HCT116 (cell line): ENCODE measurements around the gene ROGDI. TPM values are rescaled to one million over a fixed set of nuclear protein-coding genes. Genes with fewer than 3 reads are reported as not detected.

Experiments used
- ATAC-seq: fragments of 200-7000 bp; cut with Tn5 transposase; 2 replicates; pipeline ENCODE4 v1.9.1; 2020; ENCODE audit warnings: mild to moderate bottlenecking, moderate library complexity
- BruUV-seq: library from RNA; stranded (reverse); fragments of 400-500 nt; replicated peaks from 2 replicates; lab custom pipeline; 2021; lab: Mats Ljungman, UMichigan
- CTCF ChIA-PET: fragments of 300-600 bp; sonication (Branson Sonifier 250); formaldehyde crosslinking; loops from one replicate; lab custom pipeline; 2021; ENCODE audit warnings: antibody characterized with exemption; lab: Charles Lee
- POLR2A ChIA-PET: fragments of 300-600, 350-600 bp; sonication (Branson Sonifier 250); formaldehyde crosslinking; loops from one replicate; lab custom pipeline; 2021; ENCODE audit warnings: antibody characterized with exemption; lab: Charles Lee
- RAD21 ChIA-PET, 2 experiments: fragments of 300-600 bp; sonication (Branson Sonifier 250); formaldehyde crosslinking; loops; one replicate each; lab custom pipeline; 2023; ENCODE audit warnings: low total read pairs in 2 of 2; ENCODE audit not compliant: uncharacterized antibody in 2 of 2, unreplicated experiment in 2 of 2, low non-redundant PET in 1 of 2; lab: Charles Lee
- DNase-seq: peaks from one replicate; pipeline ENCODE4 v3.0.0-alpha.2; 2010; ENCODE audit warnings: low read depth, low spot score
- H2AFZ ChIP-seq: fragments of 200-600 bp; shearing (Covaris generic), sonication (generic); 2 replicates; pipeline ENCODE4 v1.6.1; 2017; ENCODE audit warnings: low read depth, mixed run types, mixed read lengths, antibody characterized with exemption, low read length; ENCODE audit not compliant: poor library complexity, severe bottlenecking
- H3K27ac ChIP-seq: 2 replicates; pipeline ENCODE4 v1.5.1; 2012; ENCODE audit warnings: low read depth, low read length
- H3K27me3 ChIP-seq: fragments of 200-600 bp; sonication (generic); 2 replicates; pipeline ENCODE4 v1.6.1; 2016; ENCODE audit warnings: mixed run types, low read length, mixed read lengths; ENCODE audit not compliant: insufficient read depth
- H3K36me3 ChIP-seq, 2 experiments: fragments of 200-500 bp in 1 of 2; fragments of 200-600 bp in 1 of 2; sonication (Bioruptor generic) in 1 of 2; sonication (generic) in 1 of 2; 2 replicates each; pipeline versions ENCODE4 v1.5.1 to v1.6.1; 2014 to 2016; ENCODE audit warnings: low read length in 2 of 2, inconsistent platforms in 1 of 2, mixed read lengths in 1 of 2, mixed run types in 1 of 2; ENCODE audit not compliant: insufficient read depth in 2 of 2, control insufficient read depth in 1 of 2
- H3K4me1 ChIP-seq, 2 experiments: fragments of 200-600 bp in 1 of 2; sonication (generic) in 1 of 2; 2 replicates each; pipeline versions ENCODE4 v1.5.1 to v1.6.1; 2012 to 2017; ENCODE audit warnings: low read length in 2 of 2, inconsistent platforms in 1 of 2, mild to moderate bottlenecking in 1 of 2, mixed read lengths in 1 of 2, mixed run types in 1 of 2, moderate library complexity in 1 of 2; ENCODE audit not compliant: insufficient read depth in 2 of 2, control insufficient read depth in 1 of 2
- H3K4me2 ChIP-seq: fragments of 200-600 bp; sonication (generic); 2 replicates; pipeline ENCODE4 v1.6.1; 2017; ENCODE audit warnings: mixed run types, low read length, mixed read lengths
- H3K4me3 ChIP-seq, 2 experiments: fragments of 200-600 bp in 1 of 2; sonication (generic) in 1 of 2; replicated peaks in 1 of 2; 2 replicates each; pipeline ENCODE4 v1.5.1; 2011 to 2016; ENCODE audit warnings: low read length in 2 of 2, control low read depth in 1 of 2, low read depth in 1 of 2, mild to moderate bottlenecking in 1 of 2, mixed read lengths in 1 of 2, mixed run types in 1 of 2
- H3K79me2 ChIP-seq: fragments of 200-600 bp; sonication (generic); 2 replicates; pipeline ENCODE4 v1.6.1; 2017; ENCODE audit warnings: mild to moderate bottlenecking, mixed run types, low read length, moderate library complexity, mixed read lengths; ENCODE audit not compliant: insufficient read depth
- H3K9ac ChIP-seq: fragments of 200-600 bp; sonication (generic); 2 replicates; pipeline ENCODE4 v1.6.1; 2016; ENCODE audit warnings: low read length, mixed read lengths
- H3K9me2 ChIP-seq: fragments of 200-600 bp; sonication (generic), shearing (Covaris generic); 2 replicates; pipeline ENCODE4 v1.6.1; 2017; ENCODE audit warnings: mixed run types, mild to moderate bottlenecking, moderate library complexity; ENCODE audit not compliant: insufficient read depth
- H3K9me3 ChIP-seq, 2 experiments: fragments of 200-500 bp in 1 of 2; fragments of 200-600 bp in 1 of 2; sonication (Bioruptor generic) in 1 of 2; sonication (generic) in 1 of 2; 2 replicates each; pipeline ENCODE4 v1.6.1; 2014 to 2017; ENCODE audit warnings: low read length in 2 of 2, mixed read lengths in 2 of 2, inconsistent platforms in 1 of 2, low read depth in 1 of 2, mild to moderate bottlenecking in 1 of 2, mixed run types in 1 of 2, moderate library complexity in 1 of 2; ENCODE audit not compliant: control insufficient read depth in 1 of 2, insufficient read depth in 1 of 2
- H4K20me1 ChIP-seq: fragments of 200-600 bp; sonication (generic), shearing (Covaris generic); 2 replicates; pipeline ENCODE4 v1.6.1; 2017; ENCODE audit warnings: mixed run types, mild to moderate bottlenecking, moderate library complexity; ENCODE audit not compliant: insufficient read depth
- CBX3 ChIP-seq: IDR thresholded peaks from 2 replicates; pipeline ENCODE4 v1.6.1; 2012; ENCODE audit warnings: low read depth
- EGR1 ChIP-seq: IDR thresholded peaks from 2 replicates; pipeline ENCODE4 v1.6.1; 2012; ENCODE audit warnings: low read depth
- ELF1 ChIP-seq: IDR thresholded peaks from 2 replicates; pipeline ENCODE4 v1.6.1; 2012; ENCODE audit warnings: low read depth, borderline replicate concordance
- EZH2 ChIP-seq: fragments of 200-600 bp; sonication (generic); IDR thresholded peaks from 2 replicates; pipeline ENCODE4 v1.6.1; 2017; ENCODE audit warnings: antibody characterized with exemption, mixed run types
- EZH2phosphoT487 ChIP-seq: fragments of 200-600 bp; IDR thresholded peaks from 2 replicates; pipeline ENCODE4 v1.6.1; 2018; ENCODE audit warnings: antibody characterized with exemption, borderline replicate concordance
- FOSL1 ChIP-seq: IDR thresholded peaks from 2 replicates; pipeline ENCODE4 v1.6.1; 2012; ENCODE audit warnings: low read depth
- JUND ChIP-seq: IDR thresholded peaks from 2 replicates; pipeline ENCODE4 v1.6.1; 2012
- POLR2AphosphoS5 ChIP-seq: IDR thresholded peaks from 2 replicates; pipeline ENCODE4 v1.6.1; 2011; ENCODE audit warnings: mild to moderate bottlenecking, low read depth, low read length, moderate library complexity
- SIN3A ChIP-seq: IDR thresholded peaks from 2 replicates; pipeline ENCODE4 v1.6.1; 2012; ENCODE audit warnings: low read depth
- SP1 ChIP-seq: IDR thresholded peaks from 2 replicates; pipeline ENCODE4 v1.6.1; 2012; ENCODE audit warnings: low read depth
- SRF ChIP-seq: IDR thresholded peaks from 2 replicates; pipeline ENCODE4 v1.6.1; 2012; ENCODE audit warnings: low read depth
- TCF7L2 ChIP-seq: IDR thresholded peaks from 2 replicates; pipeline ENCODE4 v1.7.0; 2011; ENCODE audit warnings: borderline replicate concordance, inconsistent platforms; ENCODE audit not compliant: insufficient read depth, insufficient read length; ENCODE audit errors: extremely low read depth
- YY1 ChIP-seq: IDR thresholded peaks from 2 replicates; pipeline ENCODE4 v1.6.1; 2011; ENCODE audit warnings: low read length, low read depth, moderate library complexity, mild to moderate bottlenecking; ENCODE audit not compliant: insufficient replicate concordance; ENCODE audit errors: extremely low read depth
- ZFX ChIP-seq: fragments of 450-650 bp; IDR thresholded peaks from 2 replicates; pipeline ENCODE4 v1.6.1; 2017
- ZNF274 ChIP-seq: fragments of 200-500 bp; sonication (Bioruptor generic); IDR thresholded peaks from 2 replicates; pipeline ENCODE4 v1.6.1; 2014; ENCODE audit warnings: mild to moderate bottlenecking, low read depth, low read length, inconsistent platforms
- intact Hi-C: fragments of 100-400 bp; cut with micrococcal nuclease; formaldehyde crosslinking; loops from 2 replicates; pipeline ENCODE4 v1.10.0; 2022
- total RNA-seq: library from RNA; stranded (reverse); gene quantifications from one replicate; pipeline ENCODE4 v1.2.1, GENCODE V29; 2021; ENCODE audit not compliant: unreplicated experiment
- TF ChIP-seq, protein P1 (sequence below): IDR thresholded peaks from 2 replicates; pipeline ENCODE4 v1.6.1; 2012
- TF ChIP-seq, protein P2 (sequence below): IDR thresholded peaks from 2 replicates; pipeline ENCODE4 v1.6.1; 2012
- TF ChIP-seq, protein P3 (sequence below): IDR thresholded peaks from 2 replicates; pipeline ENCODE4 v1.6.1; 2011; ENCODE audit warnings: mild to moderate bottlenecking, low read length, moderate library complexity; ENCODE audit not compliant: insufficient replicate concordance; ENCODE audit errors: extremely low read depth

The ROGDI gene
- total RNA-seq, 1 experiment from 2014 or later, result 20.1 TPM

DNA sequence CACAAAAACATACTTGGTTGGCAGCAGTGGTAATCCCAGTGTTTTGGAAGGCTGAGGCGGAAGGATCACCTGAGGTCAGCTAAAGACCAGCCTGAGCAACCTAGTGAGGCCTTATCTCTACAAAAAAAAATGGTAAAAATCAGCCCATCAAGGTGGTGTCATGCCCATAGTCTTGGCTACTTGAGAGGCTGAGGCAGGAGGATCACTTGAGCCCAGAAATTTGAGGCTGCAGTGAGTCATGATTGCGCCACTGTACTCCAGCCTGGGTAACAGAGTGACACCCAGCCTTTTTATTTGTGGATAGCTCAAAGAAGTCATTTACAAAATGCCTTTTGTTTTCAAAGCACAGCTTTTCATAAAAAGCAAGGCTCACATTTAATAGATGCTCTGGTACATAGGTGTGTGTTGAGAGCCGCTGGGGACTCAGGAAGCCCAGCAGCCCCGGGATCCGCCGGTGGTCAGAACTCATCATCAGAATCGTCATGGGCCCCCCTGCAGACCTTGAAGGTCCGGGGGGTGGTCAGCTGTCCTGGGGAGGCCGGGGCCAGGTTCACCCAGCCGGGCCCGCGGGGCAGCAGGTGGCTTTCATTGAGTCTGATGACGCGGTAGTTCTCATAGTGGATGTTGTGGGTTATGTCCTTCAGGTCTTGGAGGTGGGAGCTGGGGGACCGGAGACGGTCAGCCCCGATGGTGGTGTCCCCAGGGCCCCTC lies 24.9 kb downstream of the ROGDI start:
- no peak for TF ChIP-seq EZH2
- TF ChIP-seq FOSL1, result no peak
- no peak for TF ChIP-seq ELF1
- TF ChIP-seq JUND, result no peak
- TF ChIP-seq, protein P1, sequence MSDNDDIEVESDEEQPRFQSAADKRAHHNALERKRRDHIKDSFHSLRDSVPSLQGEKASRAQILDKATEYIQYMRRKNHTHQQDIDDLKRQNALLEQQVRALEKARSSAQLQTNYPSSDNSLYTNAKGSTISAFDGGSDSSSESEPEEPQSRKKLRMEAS, result no peak
- TF ChIP-seq EGR1, result no peak
- no peak for TF ChIP-seq TCF7L2
- TF ChIP-seq ZFX, result no peak
- no peak for TF ChIP-seq SIN3A
- TF ChIP-seq EZH2phosphoT487, result no peak
- TF ChIP-seq SP1, result no peak
- TF ChIP-seq, protein P2, sequence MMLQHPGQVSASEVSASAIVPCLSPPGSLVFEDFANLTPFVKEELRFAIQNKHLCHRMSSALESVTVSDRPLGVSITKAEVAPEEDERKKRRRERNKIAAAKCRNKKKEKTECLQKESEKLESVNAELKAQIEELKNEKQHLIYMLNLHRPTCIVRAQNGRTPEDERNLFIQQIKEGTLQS, result no peak
- TF ChIP-seq SRF, result no peak
- TF ChIP-seq CBX3, result no peak
- no peak for TF ChIP-seq ZNF274
- no peak for TF ChIP-seq YY1
- TF ChIP-seq, protein P3, sequence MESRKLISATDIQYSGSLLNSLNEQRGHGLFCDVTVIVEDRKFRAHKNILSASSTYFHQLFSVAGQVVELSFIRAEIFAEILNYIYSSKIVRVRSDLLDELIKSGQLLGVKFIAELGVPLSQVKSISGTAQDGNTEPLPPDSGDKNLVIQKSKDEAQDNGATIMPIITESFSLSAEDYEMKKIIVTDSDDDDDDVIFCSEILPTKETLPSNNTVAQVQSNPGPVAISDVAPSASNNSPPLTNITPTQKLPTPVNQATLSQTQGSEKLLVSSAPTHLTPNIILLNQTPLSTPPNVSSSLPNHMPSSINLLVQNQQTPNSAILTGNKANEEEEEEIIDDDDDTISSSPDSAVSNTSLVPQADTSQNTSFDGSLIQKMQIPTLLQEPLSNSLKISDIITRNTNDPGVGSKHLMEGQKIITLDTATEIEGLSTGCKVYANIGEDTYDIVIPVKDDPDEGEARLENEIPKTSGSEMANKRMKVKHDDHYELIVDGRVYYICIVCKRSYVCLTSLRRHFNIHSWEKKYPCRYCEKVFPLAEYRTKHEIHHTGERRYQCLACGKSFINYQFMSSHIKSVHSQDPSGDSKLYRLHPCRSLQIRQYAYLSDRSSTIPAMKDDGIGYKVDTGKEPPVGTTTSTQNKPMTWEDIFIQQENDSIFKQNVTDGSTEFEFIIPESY, result no peak
- TF ChIP-seq POLR2AphosphoS5, result no peak
- no TSS peak for BruUV-seq
- ChIA-PET POLR2A (no interaction called here), CTCF (no interaction called here), RAD21 (no interaction called here)
- Histone ChIP-seq H3K27me3 (no peaks in the 10 kb centered on the region), H3K9ac (no peak overlapping the region), H3K9me3 (no peaks in the 10 kb centered on the region), H3K4me3 (no peak overlapping the region), H3K27ac (no peak overlapping the region), H3K4me2 (no peak overlapping the region), H2AFZ (no peak overlapping the region), H3K36me3 (no peaks in the 10 kb centered on the region), H3K79me2 (no peaks in the 10 kb centered on the region), H3K9me2 (no peaks in the 10 kb centered on the region), H3K4me1 (peaks cover 3 to 12% of the 10 kb centered on the region in 2 experiments; a peak in 3 of 4 replicates), H4K20me1 (no peaks in the 10 kb centered on the region)
- DNase-seq, result no peak
- intact Hi-C loops, result no loop called here
- ATAC-seq, result no peak
